Large intestine (tissue), 3 donors: Measurements from ENCODE around the gene MYPN. TPM values are rescaled to one million over a fixed set of nuclear protein-coding genes. Genes with fewer than 3 reads are reported as not detected.

Experiments used
- DNase-seq, 2 donors: peaks; one replicate each; pipeline versions ENCODE4 v3.0.0 to v3.0.0-alpha.2; 2013
- H3K27ac ChIP-seq: one replicate; pipeline ENCODE4 v1.5.1; 2013; ENCODE audit warnings: low read length
- H3K27me3 ChIP-seq: 2 replicates; pipeline ENCODE4 v1.6.1; 2013; ENCODE audit warnings: low read length; ENCODE audit not compliant: control insufficient read depth, insufficient read depth
- H3K36me3 ChIP-seq: 2 replicates; pipeline ENCODE4 v1.6.1; 2013; ENCODE audit warnings: low read length; ENCODE audit not compliant: control insufficient read depth, insufficient read depth
- H3K4me1 ChIP-seq: one replicate; pipeline ENCODE4 v1.6.1; 2013; ENCODE audit warnings: low read length; ENCODE audit not compliant: control insufficient read depth, insufficient read depth
- H3K4me3 ChIP-seq: one replicate; pipeline ENCODE4 v1.5.1; 2013; ENCODE audit warnings: low read length
- H3K9me3 ChIP-seq: one replicate; pipeline ENCODE4 v1.6.1; 2013; ENCODE audit warnings: mild to moderate bottlenecking, low read depth, low read length, moderate library complexity; ENCODE audit not compliant: control insufficient read depth
- WGBS: methylation state at CpG from one replicate; pipeline ENCODE4 v1.1.5; 2013; ENCODE audit warnings: low lambda C conversion rate; ENCODE audit not compliant: insufficient coverage; 5-methylcytosine and 5-hydroxymethylcytosine counted together
- polyA plus RNA-seq: library from polyadenylated mRNA; unstranded; fragments of 120-200 nt; gene quantifications from one replicate; pipeline ENCODE4 v1.2.1, GENCODE V29; 2013

MYPN gene
- polyA plus RNA-seq, 1 donor: 0.16 TPM

DNA sequence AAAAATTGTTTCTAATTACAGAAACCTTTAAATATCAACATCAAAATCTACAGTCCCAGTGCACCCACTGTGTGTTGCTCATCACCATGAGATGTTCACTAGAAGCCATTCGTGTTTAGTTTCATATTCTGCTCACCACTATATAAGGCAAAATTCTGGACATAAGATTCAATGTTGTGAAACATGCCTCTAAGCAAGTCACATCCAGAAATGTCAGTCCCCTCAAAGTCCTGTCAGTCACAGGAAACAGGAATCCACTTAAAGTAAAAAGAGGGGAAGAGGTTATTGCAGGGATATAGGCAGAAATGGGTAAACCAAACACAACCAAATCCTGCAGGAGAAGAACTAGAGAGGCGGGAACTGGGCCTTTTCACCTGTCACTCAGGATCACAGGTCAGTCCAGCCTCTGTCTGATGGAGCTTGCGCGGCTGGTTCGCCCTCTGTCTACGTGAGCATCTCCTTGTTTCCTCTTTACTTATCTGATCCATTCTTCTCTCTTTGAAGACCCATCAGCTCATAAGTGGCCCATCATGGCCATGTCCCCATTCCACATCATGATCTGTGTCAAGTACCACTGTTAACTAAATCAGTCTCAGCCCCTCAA lies 58.4 kb downstream of the MYPN start:
- Histone ChIP-seq H3K4me3 (no peak overlapping the region), H3K27me3 (no peaks in the 10 kb centered on the region), H3K4me1 (peaks cover 6% of the 10 kb centered on the region), H3K27ac (no peak overlapping the region), H3K9me3 (no peaks in the 10 kb centered on the region), H3K36me3 (no peaks in the 10 kb centered on the region)
- no peak for DNase-seq
- WGBS: no CpG with 5 or more reads among the region's 6 CpGs

DNA sequence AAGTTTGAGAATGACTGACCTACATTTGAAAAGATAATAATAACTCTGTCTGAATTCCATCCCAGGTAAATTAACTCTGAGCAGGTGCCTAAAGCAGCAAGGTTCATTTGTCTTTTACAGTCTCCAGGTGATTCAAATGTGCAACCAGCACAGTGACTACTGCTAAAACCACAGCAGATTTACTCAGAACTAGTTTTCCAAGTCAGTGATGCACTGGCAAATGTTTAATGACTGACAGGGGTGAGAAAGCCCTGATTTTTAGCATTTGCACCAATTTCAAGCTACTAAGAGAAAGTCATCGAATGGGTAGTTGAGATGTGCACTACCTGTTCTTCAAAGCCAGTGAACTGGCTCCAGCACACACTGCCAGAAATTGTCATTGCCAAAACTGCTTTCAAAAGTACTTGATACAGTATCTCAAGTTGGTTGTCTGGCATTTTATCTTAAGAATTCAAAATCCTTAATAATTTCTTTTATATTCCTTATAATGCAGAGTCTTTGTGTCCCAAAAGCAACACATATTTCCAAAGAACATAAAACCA lies 62.3 kb downstream of the MYPN start:
- WGBS: no CpG with 5 or more reads among the region's 1 CpG
- Histone ChIP-seq H3K9me3 (no peaks in the 10 kb centered on the region), H3K4me3 (no peak overlapping the region), H3K36me3 (no peaks in the 10 kb centered on the region), H3K27me3 (no peaks in the 10 kb centered on the region), H3K4me1 (no peaks in the 10 kb centered on the region), H3K27ac (no peak overlapping the region)
- no peak for DNase-seq

DNA sequence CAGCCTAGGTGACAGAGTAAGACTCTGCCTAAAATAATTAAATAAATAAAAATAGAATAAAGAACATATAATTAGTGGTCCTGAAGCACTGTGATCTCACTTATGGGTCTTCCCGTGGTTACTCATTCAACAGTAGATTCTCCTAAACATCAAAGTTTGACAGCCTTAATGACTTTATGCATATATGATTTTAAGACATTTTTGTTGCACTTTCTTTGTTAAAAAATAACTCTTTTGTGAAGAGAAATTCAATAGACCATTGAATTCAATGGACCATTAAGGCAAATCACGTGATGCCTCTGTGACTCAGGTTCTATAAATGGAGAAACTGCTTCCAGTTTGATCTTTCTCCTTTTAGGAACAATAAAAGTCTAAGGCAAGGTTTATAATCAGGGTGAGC lies 63.0 kb downstream of the MYPN start:
- Histone ChIP-seq H3K4me3 (no peak overlapping the region), H3K4me1 (no peaks in the 10 kb centered on the region), H3K36me3 (no peaks in the 10 kb centered on the region), H3K27me3 (no peaks in the 10 kb centered on the region), H3K27ac (no peak overlapping the region), H3K9me3 (no peaks in the 10 kb centered on the region)
- WGBS: 100% methylated on average over 1 of the region's 2 CpGs
- no peak for DNase-seq

DNA sequence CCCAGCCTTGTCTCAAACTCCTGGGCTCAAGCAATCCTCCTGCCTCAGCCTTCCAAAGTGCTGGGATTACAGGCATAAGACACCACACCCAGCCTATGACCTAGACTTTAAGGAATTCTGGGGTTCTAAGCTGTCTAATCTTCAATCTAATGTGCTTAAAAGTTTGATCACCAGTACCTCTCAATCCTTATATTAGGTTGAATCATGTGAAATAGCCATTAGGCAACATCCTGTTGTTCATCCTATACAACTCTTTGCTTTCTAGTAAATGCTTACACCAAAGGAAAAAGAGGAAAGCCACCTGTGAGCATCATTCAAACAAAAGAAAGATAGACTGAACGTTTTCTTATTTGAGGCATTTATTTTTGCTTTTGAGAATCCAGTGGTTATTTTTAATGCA lies 66.7 kb downstream of the MYPN start:
- H3K4me3 ChIP-seq: no peak overlapping the region
- WGBS: 44% methylated on average over 1 of the region's 1 CpG
- no peak for DNase-seq
- no peaks in the 10 kb centered on the region for H3K9me3 ChIP-seq
- no peaks in the 10 kb centered on the region for H3K27me3 ChIP-seq
- no peaks in the 10 kb centered on the region for H3K36me3 ChIP-seq
- no peaks in the 10 kb centered on the region for H3K4me1 ChIP-seq
- no peak overlapping the region for H3K27ac ChIP-seq

DNA sequence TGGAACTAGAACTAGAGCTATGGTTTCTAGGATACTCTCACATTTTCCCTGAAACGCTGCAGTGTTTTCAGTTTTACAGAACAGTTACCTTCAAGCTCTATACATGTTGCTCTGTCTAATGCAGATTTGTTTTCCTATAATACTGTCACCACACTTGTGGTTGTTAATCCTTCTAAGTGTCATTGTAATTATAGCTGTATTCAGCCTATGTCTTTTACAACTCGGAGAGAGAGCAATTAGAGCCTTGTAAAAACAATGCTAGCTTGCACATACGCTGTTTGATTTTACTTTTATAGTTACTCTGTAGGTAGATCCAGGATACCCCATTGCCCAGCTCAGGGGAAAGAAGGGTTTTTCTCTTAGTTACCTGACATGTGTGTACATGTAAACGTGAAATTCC lies 67.5 kb downstream of the MYPN start:
- Histone ChIP-seq H3K27ac (no peak overlapping the region), H3K9me3 (no peaks in the 10 kb centered on the region), H3K36me3 (no peaks in the 10 kb centered on the region), H3K4me1 (no peaks in the 10 kb centered on the region), H3K27me3 (no peaks in the 10 kb centered on the region), H3K4me3 (no peak overlapping the region)
- no peak for DNase-seq
- 20% methylated on average over 1 of the region's 4 CpGs for WGBS

DNA sequence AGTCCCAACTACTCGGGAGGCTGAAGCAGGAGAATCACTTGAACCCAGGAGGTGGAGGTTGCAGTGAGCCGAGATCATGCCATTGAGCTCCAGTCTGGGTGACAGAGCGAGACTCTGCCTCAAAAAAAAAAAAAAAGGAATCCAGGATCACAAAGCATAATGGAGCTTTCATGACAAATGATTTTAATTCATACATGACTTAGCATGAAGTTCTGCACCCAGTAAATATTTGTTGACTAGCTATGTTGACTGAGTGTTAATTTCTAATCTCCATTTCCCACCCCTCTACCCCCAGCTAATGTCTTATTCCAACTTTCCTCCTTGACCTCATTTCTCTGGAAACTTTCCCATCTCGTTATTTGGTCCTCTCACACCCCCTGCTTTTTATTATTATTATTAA lies 69.3 kb downstream of the MYPN start:
- Histone ChIP-seq H3K4me1 (no peaks in the 10 kb centered on the region), H3K36me3 (no peaks in the 10 kb centered on the region), H3K9me3 (no peaks in the 10 kb centered on the region), H3K4me3 (no peak overlapping the region), H3K27me3 (no peaks in the 10 kb centered on the region), H3K27ac (no peak overlapping the region)
- WGBS: 86% methylated on average over 1 of the region's 4 CpGs
- DNase-seq: no peak

DNA sequence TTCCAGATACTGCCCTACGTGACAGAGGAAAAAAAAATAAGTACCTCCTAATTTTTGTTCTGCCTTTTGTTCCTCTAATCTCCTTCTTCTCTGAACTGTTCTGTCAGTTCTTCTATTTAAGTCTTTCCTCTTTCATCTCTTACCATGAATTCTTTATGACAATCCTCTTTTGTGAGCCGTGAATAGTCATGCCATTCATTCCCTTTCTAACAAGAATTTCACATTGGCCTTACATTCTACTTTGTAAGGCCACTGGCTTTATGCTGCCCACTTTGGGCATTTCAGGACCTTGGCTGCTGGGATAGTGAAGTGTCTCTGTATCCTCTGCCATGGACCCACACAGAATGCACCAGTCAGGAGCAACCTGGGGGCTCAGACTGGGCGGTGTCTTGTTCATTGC lies 69.7 kb downstream of the MYPN start:
- Histone ChIP-seq H3K4me1 (no peaks in the 10 kb centered on the region), H3K27me3 (no peaks in the 10 kb centered on the region), H3K36me3 (no peaks in the 10 kb centered on the region), H3K4me3 (no peak overlapping the region), H3K27ac (no peak overlapping the region), H3K9me3 (no peaks in the 10 kb centered on the region)
- DNase-seq: no peak
- WGBS: 71% methylated on average over 2 of the region's 3 CpGs

DNA sequence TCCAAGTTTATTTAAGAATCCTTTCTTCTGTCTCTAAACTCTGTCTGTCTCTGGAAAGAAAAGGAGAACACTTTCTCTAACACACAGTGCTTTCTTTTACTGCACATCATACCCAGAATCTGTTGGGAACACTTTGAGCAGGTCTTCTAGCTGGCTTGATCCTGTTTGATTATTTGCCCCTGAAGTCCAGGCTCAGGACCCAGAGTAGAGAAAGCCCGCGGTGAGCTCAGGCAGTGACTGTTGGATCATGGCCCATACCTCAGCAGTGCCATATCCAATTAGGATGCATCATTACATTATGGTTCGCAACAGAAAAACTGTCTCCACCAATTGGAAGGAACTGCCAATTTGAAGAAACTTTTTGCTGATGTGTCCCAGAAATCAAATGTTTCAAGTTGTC lies 71.2 kb downstream of the MYPN start:
- Histone ChIP-seq H3K4me3 (no peak overlapping the region), H3K36me3 (no peaks in the 10 kb centered on the region), H3K27me3 (peaks cover 5% of the 10 kb centered on the region), H3K4me1 (no peaks in the 10 kb centered on the region), H3K27ac (no peak overlapping the region), H3K9me3 (no peaks in the 10 kb centered on the region)
- no peak for DNase-seq
- no CpG with 5 or more reads among the region's 3 CpGs for whole genome bisulfite sequencing

DNA sequence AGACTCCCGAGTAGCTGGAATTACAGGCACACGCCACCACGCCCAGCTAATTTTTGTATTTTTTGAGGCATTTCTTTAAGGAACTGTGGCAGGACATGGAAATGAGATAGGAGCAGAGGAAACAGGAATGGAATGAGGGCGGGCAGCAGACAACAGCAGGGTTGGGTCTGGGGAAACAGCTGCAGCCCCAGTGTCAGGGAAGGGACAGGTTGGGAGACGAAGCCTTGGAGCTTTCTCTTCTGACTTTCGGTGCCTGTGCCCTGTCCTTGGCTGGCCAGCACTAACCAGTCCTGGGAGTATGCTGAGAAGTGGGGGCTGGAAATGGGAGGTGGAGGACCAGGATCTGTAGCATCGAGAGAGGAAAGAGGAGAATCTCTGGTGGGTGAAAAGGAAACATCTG lies 75.3 kb downstream of the MYPN start:
- Histone ChIP-seq H3K4me3 (no peak overlapping the region), H3K4me1 (no peaks in the 10 kb centered on the region), H3K36me3 (no peaks in the 10 kb centered on the region), H3K9me3 (no peaks in the 10 kb centered on the region), H3K27ac (no peak overlapping the region), H3K27me3 (peaks cover 5% of the 10 kb centered on the region)
- no peak for DNase-seq
- 0% methylated on average over 1 of the region's 7 CpGs for WGBS

DNA sequence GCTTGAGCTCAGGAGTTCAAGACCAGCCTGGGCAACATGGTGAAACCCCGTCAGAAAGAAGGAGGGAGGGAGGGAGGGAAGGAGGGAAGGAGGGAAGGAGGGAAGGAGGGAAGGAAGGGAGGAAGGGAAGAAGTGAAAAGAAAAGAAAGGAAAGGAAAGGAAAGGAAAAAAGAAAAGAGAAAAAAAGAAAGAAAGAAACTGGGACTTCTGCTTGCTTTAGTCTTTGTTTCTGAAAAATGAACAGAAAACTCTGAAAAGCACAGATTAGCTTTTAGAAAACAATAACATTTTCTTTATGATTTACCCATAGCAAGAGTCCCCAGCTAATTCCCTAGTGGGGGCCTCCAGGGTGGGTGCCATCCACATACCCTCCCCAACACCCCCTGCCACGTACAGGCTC lies 75.8 kb downstream of the MYPN start:
- H3K4me3 ChIP-seq: no peak overlapping the region
- WGBS: 100% methylated on average over 1 of the region's 2 CpGs
- H3K9me3 ChIP-seq: no peaks in the 10 kb centered on the region
- no peak for DNase-seq
- H3K27me3 ChIP-seq: peaks cover 5% of the 10 kb centered on the region
- no peaks in the 10 kb centered on the region for H3K36me3 ChIP-seq
- H3K4me1 ChIP-seq: no peaks in the 10 kb centered on the region
- no peak overlapping the region for H3K27ac ChIP-seq

DNA sequence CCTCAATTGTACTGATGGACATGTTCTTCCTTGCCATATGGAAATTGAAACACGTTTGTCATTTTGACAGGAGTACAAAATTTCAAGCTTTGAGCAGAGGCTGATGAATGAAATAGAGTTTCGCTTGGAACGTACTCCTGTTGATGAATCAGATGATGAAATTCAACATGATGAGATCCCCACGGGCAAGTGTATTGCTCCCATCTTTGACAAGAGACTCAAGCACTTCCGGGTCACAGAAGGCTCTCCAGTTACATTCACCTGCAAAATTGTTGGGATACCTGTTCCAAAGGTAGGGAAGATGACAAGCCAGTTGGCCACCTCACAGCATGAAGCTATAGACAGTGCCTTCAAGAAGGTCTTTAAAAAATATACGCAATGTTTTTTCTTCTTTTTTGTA lies 79.5 kb downstream of the MYPN start:
- Histone ChIP-seq H3K4me3 (no peak overlapping the region), H3K36me3 (no peaks in the 10 kb centered on the region), H3K27ac (no peak overlapping the region), H3K9me3 (no peaks in the 10 kb centered on the region), H3K27me3 (peaks cover 5% of the 10 kb centered on the region), H3K4me1 (no peaks in the 10 kb centered on the region)
- 100% methylated on average over 1 of the region's 6 CpGs for WGBS
- no peak for DNase-seq
